Cardiac fibroblast (primary cell): ENCODE data around the gene SCRN2.

Source experiments
- DNase-seq, 2 donors: peaks; one replicate each; pipeline versions ENCODE4 v3.0.0 to v3.0.0-alpha.2; 2010; ENCODE audit warnings: low read depth in 2 of 2
- H3K4me3 ChIP-seq, 2 donors: replicated peaks in 1 of 2; 1 replicate in 1 of 2; 2 replicates in 1 of 2; pipeline ENCODE4 v1.5.1; 2011; ENCODE audit warnings: low read depth in 2 of 2, low read length in 2 of 2, mild to moderate bottlenecking in 2 of 2, moderate library complexity in 1 of 2
- TF ChIP-seq, protein P1 (sequence below): IDR thresholded peaks from one replicate; pipeline ENCODE4 v1.5.1; 2011; ENCODE audit warnings: low read depth, mild to moderate bottlenecking, low read length, inconsistent platforms

Gene SCRN2

DNA sequence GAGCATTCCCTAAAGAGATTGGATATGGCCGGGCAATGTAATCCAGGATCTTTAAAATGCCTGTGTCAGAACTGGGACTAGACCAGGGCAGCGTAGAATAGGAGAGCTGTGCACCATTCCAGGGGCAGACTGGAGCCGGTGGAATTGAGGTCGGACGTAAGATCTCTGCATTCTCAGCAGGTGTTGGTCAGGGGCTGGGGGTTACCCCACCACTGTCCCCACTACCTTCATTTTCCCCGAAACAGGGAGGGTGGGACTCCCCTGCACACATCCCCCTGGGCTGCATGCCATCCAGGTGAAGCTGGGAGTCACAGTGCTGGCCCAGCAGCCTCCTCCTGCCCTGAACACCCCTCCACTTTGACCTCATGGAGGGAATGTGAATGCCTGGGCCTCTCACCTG, 37.3 kb downstream of the SCRN2 start:
- H3K4me3 ChIP-seq = no peak overlapping the region
- no peak for DNase-seq
- TF ChIP-seq, protein P1, sequence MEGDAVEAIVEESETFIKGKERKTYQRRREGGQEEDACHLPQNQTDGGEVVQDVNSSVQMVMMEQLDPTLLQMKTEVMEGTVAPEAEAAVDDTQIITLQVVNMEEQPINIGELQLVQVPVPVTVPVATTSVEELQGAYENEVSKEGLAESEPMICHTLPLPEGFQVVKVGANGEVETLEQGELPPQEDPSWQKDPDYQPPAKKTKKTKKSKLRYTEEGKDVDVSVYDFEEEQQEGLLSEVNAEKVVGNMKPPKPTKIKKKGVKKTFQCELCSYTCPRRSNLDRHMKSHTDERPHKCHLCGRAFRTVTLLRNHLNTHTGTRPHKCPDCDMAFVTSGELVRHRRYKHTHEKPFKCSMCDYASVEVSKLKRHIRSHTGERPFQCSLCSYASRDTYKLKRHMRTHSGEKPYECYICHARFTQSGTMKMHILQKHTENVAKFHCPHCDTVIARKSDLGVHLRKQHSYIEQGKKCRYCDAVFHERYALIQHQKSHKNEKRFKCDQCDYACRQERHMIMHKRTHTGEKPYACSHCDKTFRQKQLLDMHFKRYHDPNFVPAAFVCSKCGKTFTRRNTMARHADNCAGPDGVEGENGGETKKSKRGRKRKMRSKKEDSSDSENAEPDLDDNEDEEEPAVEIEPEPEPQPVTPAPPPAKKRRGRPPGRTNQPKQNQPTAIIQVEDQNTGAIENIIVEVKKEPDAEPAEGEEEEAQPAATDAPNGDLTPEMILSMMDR = no peak

DNA sequence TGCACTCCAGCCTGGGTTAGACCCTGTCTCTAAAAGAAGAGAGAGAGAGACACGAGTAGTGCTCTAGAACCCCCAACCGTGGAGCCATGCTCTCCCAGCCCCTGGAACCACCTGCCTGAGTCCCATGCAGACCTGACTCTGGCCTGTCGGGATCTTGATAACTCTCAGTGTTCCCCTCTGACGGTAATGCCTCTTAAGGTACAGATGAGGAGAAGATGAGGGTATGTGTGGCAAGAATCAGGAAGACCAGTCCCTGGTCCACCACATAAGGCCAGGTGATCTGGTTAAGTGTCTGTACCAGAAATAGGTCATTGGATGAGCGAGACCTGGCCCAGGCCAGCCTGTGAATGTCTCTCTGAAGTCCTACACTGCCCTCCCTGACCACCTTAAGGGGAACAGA, 37.9 kb downstream of the SCRN2 start:
- TF ChIP-seq, protein P1 = no peak
- no peak overlapping the region for H3K4me3 ChIP-seq
- no peak for DNase-seq

DNA sequence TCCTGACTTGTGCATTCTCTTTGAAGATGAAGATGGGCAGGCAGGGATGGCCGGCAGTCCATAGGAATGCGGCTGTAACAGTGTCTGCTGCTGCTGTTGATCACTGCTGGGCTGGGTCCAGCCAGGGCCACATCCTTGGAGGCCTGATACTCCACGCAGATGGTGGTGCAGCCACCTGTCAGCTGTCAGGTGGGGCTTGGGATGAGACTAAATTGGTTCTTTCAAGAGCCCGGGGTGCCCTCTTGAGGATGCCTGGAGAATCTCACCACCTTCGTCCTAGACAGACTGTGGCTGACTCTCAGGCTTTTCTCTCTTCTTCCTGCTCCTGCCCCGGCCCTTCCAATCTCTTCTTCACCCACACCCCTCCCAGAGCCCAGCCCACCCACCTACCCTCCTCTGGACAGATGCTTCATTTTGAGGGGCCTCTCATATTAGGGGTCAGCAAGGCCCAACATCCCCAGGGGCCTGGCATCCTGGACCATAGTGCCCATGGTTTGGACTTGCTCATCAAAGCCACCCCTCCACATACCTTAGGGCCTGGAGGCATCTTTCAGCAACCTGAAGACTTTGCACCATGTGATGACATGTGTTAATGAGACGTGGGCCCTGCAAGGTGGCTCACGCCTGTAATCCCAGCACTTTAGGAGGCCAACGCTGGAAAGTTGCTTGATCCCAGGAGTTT, 38.6 kb downstream of the SCRN2 start:
- DNase-seq = peak; percentile 59 to 66
- TF ChIP-seq, protein P1 = peak; percentile 58
- H3K4me3 ChIP-seq = no peak overlapping the region

DNA sequence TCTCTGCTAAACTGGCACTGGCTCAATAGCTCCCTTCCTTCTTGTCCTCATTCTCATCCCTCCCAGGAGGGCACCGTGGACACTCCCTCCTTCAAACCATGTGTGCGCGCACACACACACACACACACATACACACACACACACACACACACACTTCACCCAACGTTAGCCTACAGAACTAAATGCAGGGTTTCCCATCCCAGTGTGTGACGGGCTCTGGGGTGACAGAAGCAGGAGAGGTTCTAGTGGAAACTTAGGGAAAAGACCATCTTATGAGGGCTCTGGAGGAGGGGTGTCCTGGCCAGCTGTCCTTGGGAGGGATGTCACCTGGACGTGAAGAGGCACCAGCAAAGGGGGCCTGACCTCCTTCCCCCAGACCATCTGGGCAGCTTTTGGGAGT, 39.2 kb downstream of the SCRN2 start:
- TF ChIP-seq, protein P1 = no peak
- no peak overlapping the region for H3K4me3 ChIP-seq
- DNase-seq = no peak

DNA sequence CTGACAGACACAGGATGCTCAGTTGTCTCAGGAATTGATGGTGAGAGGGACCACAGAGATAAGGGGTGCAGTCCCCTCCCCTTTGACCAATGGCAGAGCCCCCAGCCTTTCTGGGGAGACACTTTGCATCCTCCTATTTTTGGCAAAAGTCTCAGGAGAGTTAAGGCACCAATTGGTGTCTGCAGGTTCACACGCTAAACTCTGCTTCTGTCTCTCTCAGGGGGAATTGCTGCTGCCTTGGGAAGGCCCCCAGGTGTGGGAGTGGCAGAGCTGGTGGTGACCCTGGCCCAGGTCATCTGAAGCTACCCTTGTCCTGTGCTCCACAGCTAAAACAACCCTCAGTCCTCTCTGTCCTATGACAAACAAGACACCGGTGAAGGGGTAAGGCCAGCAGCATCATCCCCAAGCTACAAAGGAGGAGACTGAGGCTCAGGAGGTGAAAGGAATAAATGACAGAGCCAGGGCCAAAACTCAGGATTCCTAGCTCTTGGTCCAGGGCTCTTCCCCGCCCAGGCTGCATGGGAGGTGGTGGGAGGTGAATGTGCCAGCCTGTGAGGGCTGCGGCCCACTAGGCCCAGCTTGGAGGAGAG, 39.8 kb downstream of the SCRN2 start:
- TF ChIP-seq, protein P1 = no peak
- no peak overlapping the region for H3K4me3 ChIP-seq
- no peak for DNase-seq

DNA sequence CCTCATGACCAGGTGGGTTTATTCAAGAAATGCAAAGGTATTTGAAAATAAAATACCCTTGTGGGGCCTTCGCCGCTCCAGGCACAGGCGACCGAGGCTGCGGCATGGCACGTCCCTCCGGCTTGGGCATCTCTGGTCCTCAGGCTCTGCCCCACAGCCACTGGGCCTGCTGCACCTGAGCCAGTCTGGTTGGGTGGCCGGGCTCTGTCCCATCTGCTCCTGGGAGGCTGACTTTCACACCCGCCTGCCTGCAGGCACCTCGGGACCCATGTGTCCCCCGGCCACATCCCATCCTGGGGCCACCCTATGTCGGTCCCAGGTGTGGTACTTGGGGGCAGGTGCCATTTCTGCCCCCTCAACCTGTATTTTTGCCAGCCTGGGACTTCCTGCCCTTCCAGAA, 40.4 kb downstream of the SCRN2 start:
- no peak for DNase-seq
- TF ChIP-seq, protein P1 = no peak

More for the DNA sequence above, 40.4 kb downstream of the SCRN2 start:
- no peak overlapping the region for H3K4me3 ChIP-seq
